HG02798 (cell line): ENCODE data around the gene MOSMO.

ENCODE experiments used
- ATAC-seq: cut with Tn5 transposase; IDR thresholded peaks from one replicate; pipeline ENCODE4 v1.9.1; 2021; ENCODE audit warnings: mild to moderate bottlenecking; ENCODE audit not compliant: unreplicated experiment, poor library complexity

The MOSMO gene

GRCh38 chr16:22007509-22008214, at the start of gene MOSMO:
TSS of gene MOSMO (plus strand) at chr16:22008111. CDS start at chr16:22008302, 191 bp downstream.
- peak; percentile 78 for ATAC-seq

GRCh38 chr16:21959050-21959449, 48.9 kb upstream of the MOSMO start:
- no peak for ATAC-seq

DNA sequence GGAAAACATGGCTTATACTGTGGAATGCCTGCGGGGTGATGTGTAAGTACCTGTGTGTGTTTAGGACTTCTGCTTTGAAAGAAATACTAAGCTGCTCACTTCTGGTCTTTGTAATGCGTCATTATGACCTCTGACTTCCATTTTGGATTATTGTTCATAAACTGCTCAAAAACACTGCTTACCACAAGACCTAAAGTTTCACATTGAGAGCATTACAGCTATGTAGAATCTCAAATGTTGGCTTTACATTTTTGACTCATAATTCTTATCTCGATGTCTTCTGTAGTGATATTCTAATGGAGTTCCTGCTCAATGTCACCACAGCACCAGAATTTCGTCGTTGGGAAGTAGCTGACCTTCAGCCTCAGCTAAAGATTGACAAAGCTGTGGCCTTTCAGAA, 45.4 kb upstream of the MOSMO start:
- no peak for ATAC-seq

DNA sequence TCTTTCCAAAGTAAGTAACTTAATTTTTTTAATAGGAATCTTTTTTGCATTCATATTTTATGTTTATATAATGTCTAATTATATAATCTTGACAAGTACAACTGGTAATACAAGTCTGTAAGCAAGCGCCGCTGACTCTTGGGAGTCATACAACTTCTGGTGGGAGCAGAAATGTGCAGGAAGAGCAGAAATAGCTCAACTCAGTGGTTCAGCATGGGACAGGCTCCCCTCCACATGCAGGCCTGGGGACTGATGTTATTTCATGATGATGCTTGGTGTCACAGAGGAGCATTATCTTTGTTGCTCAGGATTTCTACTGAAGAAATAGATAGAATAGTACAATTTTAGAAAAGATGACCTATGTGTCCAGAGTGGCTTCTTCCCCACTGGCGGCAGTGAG, 44.0 kb upstream of the MOSMO start:
- no peak for ATAC-seq

- no peak for ATAC-seq
These were observed 43.6 kb upstream of the MOSMO start for GRCh38 chr16:21964353-21964752.

- ATAC-seq = no peak
These were observed 36.1 kb upstream of the MOSMO start for GRCh38 chr16:21971856-21972255.

GRCh38 chr16:21973945-21974344, 34.0 kb upstream of the MOSMO start:
- no peak for ATAC-seq

DNA sequence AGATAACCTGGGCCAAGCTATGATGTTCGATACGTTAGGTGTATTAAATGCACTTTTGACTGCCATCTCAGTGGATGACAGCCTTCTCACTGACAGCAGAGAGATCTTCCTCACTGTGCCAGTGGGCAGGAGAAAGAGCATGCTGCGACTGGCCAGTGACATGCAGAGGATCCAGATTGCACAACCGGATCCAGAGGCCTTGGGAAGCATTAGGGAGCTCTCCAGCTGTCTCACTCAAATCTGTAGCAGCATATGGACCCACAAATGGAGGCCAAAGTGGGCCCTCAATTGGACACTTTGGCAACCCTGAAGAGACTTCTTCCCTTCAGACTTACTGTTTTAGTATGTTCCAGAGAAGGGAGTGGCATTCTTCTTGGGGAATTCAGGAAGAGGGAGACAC, 27.9 kb upstream of the MOSMO start:
- no peak for ATAC-seq

GRCh38 chr16:21982108-21982507, 25.8 kb upstream of the MOSMO start:
- ATAC-seq = no peak

DNA sequence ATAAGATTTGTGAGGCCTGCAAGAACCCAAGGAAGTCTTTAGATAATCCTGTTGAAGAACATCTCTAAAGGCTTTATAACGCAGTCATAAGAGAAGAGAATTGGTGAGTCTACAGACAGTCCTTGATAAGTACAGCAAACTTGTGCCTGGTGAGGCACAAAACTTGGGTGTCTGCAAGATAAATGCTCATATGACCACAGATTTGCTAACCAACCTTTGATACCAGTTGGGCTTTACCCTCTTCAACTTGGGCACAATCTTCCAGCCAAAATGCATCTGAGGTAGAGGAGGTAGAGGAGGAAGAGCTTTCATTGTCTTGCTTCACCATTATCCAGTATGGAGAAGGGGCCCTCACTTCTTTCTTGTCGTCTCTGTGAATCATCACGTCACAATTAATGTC, 23.8 kb upstream of the MOSMO start:
- no peak for ATAC-seq

DNA sequence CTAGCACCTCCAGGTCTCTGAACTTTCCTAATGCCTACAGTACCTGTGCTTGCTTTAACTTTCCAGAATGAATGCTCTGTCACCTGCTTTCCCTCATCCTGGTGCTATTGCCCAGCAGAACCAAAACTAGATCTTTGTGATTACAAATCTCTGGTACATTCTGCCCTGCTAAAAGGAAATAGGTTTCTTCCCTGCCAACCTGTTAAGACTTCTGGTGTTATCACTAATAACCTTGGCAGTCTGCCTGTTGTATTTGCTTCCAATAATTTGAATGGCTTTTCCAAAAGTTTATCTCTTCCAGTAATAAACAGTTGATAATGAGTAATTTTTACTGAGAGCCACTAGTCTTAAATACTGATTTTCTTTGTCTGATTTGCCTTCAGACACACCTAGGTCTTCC, 22.4 kb upstream of the MOSMO start:
- ATAC-seq = no peak

DNA sequence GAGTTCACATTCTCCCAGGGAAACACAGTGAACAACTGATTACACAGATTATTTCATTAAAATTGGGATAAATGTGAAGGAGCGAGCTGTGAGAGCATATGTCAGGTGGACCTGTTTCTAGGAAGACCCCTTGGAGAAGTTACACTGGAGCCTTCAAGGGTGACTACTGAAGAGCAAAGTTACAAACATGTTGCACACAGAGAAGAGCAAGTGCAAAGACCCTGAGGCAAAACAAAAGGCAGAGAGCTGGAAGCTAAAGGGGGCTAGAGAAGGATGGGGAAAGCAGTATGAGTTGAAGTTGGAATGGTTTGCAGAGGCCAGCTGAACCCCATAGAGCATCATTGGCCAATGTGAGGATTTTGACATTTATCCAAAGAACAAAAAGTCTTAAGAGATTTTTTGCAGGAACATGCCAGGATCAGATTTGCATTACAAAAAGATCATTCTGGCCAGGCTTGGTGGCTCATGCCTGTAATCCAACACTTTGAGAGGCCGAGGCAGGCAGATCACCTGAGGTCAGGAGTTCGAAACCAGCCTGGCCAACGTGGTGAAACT, 21.1 kb upstream of the MOSMO start:
- ATAC-seq = no peak

GRCh38 chr16:21987498-21987897, 20.4 kb upstream of the MOSMO start:
- no peak for ATAC-seq

DNA sequence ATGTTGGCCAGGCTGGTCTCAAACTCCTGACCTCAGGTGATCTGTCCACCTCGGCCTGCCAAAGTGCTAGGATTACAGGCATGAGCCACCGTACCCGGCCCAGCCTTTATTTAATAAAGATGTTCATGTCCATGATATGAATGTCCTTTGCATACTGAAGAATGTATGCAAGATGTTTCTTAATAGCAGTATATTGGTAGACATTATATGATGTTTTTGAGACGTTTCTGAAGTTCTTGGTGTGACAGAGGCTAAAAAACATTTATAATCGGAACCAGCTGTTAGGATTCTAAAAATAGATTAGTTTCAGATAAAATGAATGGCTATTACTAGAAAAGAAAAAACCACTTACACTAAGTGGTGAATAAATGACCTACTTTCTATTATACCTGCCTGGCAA, 18.8 kb upstream of the MOSMO start:
- ATAC-seq = no peak

DNA sequence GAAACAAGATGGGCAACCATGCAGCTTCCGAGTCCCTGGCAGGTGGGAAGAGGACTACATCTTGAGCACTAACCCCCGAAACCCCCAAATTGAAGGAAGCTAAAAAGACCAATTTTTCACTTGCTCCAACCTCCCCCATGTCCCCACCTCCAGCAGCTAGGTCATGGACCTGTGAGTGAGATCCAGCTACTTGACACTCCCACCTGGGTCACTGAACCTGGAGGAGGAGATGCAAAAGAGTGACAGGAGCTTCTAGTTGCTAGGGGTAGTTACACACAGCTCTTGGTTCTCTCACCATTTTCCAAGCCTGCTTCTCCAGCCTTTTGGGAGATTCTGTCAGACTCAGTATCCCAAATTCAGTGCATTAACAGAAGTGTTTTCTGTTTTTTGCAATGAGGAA, 18.2 kb upstream of the MOSMO start:
- no peak for ATAC-seq

DNA sequence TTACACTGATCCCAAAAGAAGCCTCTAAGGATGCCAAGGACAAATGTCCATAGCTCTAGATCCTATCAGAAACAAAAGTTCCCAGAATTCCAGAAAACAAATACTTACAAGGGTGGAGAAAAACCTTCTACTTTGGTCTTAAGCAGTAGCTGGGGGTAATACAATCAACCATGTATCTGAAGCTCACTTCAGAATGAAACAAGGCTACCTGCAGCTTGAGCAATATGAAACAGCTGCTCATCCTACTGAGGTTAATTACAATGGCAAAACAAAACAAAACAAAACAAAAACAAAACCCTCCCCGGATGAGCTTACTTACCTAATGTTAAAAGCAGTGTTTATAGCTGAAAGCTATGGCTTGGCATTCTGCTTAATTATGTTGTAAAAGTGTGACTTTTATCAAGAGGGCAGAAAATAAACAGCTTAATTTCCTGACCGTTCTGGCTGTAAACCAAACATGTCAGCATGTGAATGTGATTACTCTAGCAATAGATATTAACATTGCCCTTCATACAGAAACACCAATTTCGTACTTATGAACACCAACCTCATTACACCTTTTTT, 17.4 kb upstream of the MOSMO start:
- ATAC-seq = no peak

DNA sequence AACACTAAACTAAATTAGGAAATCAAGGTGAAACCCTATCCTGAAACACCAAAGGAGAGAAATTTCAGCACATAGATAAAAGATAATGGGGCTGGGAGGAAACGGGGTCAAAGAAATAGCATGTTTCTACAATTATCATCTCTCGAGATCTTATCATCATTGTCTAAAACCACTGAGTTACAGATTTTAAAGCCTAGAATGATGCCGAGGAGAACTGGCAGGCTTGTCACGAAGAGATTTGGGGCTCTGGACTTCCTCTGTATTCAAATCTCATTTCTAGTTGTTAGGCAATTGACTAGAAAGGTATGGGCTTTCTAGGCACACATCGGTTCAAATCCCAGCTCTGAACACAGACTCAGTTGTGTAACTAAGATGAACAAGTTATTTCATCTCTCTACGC, 16.3 kb upstream of the MOSMO start:
- no peak for ATAC-seq

DNA sequence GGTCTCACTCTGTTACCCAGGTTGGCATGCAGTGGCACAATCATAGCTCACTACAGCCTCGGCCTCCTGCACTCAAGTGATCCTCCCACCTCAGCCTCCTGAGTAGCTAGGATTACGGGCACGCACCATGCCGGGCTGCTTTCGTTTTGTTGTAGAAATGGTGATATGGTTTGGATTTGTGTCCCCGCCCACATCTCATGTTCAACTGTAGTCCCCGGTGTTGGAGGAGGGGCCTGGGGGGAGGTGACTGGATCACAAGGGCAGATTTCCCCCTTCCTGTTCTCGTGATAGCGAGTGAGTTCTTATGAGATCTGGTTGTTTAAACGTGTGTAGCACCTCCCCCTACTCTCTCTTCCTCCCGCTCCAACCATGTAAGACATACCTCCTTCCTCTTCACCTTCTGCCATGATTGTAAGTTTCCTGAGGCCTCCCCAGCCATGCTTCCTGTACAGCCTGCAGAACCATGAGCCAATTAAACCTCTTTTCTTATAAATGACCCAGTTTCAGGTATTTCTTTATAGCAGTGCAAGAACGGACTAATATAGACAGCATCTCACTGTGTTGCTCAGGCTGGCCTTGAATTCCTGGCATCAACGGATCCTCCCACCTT, 12.9 kb upstream of the MOSMO start:
- ATAC-seq = no peak

DNA sequence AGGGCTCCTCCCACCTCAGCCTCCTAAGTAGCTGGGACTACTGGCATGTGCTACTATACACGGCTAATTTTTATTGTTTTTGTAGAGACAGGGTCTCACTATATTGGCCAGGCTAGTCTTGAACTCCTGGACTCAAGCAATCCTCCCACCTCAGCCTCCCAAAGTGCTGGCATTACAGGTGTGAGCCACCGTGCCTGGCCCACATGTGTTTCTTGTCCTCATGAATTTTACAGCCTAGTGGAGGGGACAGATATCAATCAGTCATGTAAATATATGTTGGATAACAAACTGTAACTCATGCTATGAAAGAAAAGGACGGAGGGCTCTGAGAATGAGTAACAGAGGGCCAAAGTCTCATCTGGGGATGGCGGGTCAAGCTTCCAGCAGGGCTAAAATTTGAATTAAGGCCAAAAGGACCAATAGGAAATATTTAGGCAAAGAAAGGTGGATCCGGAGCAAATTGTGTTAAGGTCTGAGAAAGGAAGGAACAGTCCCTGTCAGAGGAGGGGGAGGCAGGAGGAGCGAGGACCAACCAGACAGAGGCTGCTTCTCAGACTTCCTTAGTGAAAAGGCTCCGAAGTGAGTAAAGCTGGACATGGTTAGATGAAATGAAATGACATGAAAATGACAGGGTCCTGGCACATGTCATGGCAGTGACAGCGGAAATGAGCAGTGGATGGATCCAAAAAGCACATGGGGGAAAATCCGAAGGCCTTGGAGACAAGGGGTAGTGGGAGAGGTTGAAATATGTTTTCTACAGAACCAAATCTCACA, 10.8 kb upstream of the MOSMO start:
- ATAC-seq = no peak

- no peak for ATAC-seq
These were observed 10.0 kb upstream of the MOSMO start for GRCh38 chr16:21997697-21998480.
